Prostate gland (tissue), 2 donors: ENCODE results near the gene ZBTB26. TPM values are rescaled to one million over a fixed set of nuclear protein-coding genes. Genes with fewer than 3 reads are reported as not detected.

ENCODE experiments used
- DNase-seq: peaks from one replicate; pipeline ENCODE4 v3.0.0-alpha.2; 2019; ENCODE audit warnings: low spot score
- H3K27ac ChIP-seq, 2 donors: fragments of 200-600 bp; sonication (generic); 2 replicates each; pipeline ENCODE4 v1.5.1; 2017 to 2019
- H3K27me3 ChIP-seq: fragments of 200-600 bp; sonication (generic); replicated peaks from 2 replicates; pipeline ENCODE4 v1.5.1; 2019; ENCODE audit not compliant: insufficient read depth
- H3K36me3 ChIP-seq, 2 donors: fragments of 200-600 bp; sonication (generic); 1 replicate in 1 of 2; 2 replicates in 1 of 2; pipeline versions ENCODE4 v1.5.1 to v1.8.1; 2017 to 2019
- H3K4me1 ChIP-seq: fragments of 200-600 bp; sonication (generic); replicated peaks from 2 replicates; pipeline ENCODE4 v1.5.1; 2019
- H3K4me3 ChIP-seq, 2 donors: fragments of 200-600 bp; sonication (generic); 2 replicates each; pipeline ENCODE4 v1.5.1; 2017 to 2019
- H3K9me3 ChIP-seq: fragments of 200-600 bp; sonication (generic); 2 replicates; pipeline ENCODE4 v1.5.1; 2017
- POLR2A ChIP-seq: fragments of 450-650 bp; IDR thresholded peaks from one replicate; pipeline ENCODE4 v1.6.1; 2016; ENCODE audit warnings: antibody characterized with exemption, mild to moderate bottlenecking
- POLR2AphosphoS5 ChIP-seq: sonication (generic); formaldehyde crosslinking; IDR thresholded peaks from one replicate; pipeline ENCODE4 v1.6.1; 2017; ENCODE audit warnings: antibody characterized with exemption
- WGBS: methylation state at CpG from one replicate; pipeline ENCODE4 v1.1.5; 2018; 5-methylcytosine and 5-hydroxymethylcytosine counted together
- intact Hi-C: fragments of 100-400 bp; cut with DNase I; formaldehyde crosslinking; loops from one replicate; pipeline ENCODE4 v1.14.2; 2022
- total RNA-seq, 2 donors: library from RNA; depleted of rRNA; stranded (reverse); fragments of >200 nt; gene quantifications; one replicate each; pipeline ENCODE4 v1.1.0, GENCODE V29; 2016
- TF ChIP-seq, protein P1 (sequence below), 4 experiments: fragments of 200-600 bp in 2 of 4; fragments of 450-650 bp in 2 of 4; sonication (generic) in 2 of 4; IDR thresholded peaks; 1 replicate in 3 of 4; 2 replicates in 1 of 4; pipeline ENCODE4 v1.5.1; 2016 to 2019; ENCODE audit warnings: antibody characterized with exemption in 4 of 4, mild to moderate bottlenecking in 2 of 4, moderate library complexity in 2 of 4

The ZBTB26 gene, protein sequence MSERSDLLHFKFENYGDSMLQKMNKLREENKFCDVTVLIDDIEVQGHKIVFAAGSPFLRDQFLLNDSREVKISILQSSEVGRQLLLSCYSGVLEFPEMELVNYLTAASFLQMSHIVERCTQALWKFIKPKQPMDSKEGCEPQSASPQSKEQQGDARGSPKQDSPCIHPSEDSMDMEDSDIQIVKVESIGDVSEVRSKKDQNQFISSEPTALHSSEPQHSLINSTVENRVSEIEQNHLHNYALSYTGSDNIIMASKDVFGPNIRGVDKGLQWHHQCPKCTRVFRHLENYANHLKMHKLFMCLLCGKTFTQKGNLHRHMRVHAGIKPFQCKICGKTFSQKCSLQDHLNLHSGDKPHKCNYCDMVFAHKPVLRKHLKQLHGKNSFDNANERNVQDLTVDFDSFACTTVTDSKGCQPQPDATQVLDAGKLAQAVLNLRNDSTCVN
- 10 to 100 TPM in 1 of 2 donors, 1 to 10 TPM in 1; 5.6 to 10.5 TPM for total RNA-seq

GRCh38 chr9:122931226-122932121 lies at the start of gene ZBTB26:
Gene ZBTB26 (minus strand): TSS chr9:122931512. CDS start chr9:122919934, 11,578 bp downstream.
- DNase-seq: peak; percentile 93
- TF ChIP-seq, protein P1, sequence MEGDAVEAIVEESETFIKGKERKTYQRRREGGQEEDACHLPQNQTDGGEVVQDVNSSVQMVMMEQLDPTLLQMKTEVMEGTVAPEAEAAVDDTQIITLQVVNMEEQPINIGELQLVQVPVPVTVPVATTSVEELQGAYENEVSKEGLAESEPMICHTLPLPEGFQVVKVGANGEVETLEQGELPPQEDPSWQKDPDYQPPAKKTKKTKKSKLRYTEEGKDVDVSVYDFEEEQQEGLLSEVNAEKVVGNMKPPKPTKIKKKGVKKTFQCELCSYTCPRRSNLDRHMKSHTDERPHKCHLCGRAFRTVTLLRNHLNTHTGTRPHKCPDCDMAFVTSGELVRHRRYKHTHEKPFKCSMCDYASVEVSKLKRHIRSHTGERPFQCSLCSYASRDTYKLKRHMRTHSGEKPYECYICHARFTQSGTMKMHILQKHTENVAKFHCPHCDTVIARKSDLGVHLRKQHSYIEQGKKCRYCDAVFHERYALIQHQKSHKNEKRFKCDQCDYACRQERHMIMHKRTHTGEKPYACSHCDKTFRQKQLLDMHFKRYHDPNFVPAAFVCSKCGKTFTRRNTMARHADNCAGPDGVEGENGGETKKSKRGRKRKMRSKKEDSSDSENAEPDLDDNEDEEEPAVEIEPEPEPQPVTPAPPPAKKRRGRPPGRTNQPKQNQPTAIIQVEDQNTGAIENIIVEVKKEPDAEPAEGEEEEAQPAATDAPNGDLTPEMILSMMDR (IDR thresholded peaks at IDR 0.05): no peak
- TF ChIP-seq POLR2AphosphoS5: peak; percentile 93
- peak; percentile 57 for TF ChIP-seq POLR2A
- Histone ChIP-seq H3K4me1 (peaks cover 2% of the 10 kb centered on the region), H3K4me3 (peak within 1 kb of the TSS; percentile 55 to 77), H3K36me3 (no peaks in the 10 kb centered on the region), H3K27ac (peak within 1 kb of the TSS; percentile 70 to 82), H3K9me3 (no peaks in the 10 kb centered on the region), H3K27me3 (no peaks in the 10 kb centered on the region)
- WGBS: under 1% methylated on average over 51 of the region's 51 CpGs
- intact Hi-C loops: no loop called here

- Histone ChIP-seq H3K4me1 (no peaks in the 10 kb centered on the region), H3K27ac (no peak overlapping the region), H3K4me3 (no peak overlapping the region), H3K9me3 (no peaks in the 10 kb centered on the region), H3K27me3 (no peaks in the 10 kb centered on the region), H3K36me3 (no peaks in the 10 kb centered on the region)
- intact Hi-C loops: loop anchor here (10.0 kb wide), 1 partner anchor 514 kb away; no protein-coding TSS in a partner anchor
- DNase-seq: no peak
- TF ChIP-seq, protein P1 (IDR thresholded peaks at IDR 0.05): no peak
- no peak for TF ChIP-seq POLR2AphosphoS5
- no peak for TF ChIP-seq POLR2A
- 68% methylated on average over 2 of the region's 2 CpGs for WGBS
Observed at GRCh38 chr9:122978601-122979000, 47.3 kb upstream of the ZBTB26 start.

- intact Hi-C loops: loop anchor here (10.0 kb wide), 1 partner anchor 510 kb away; no protein-coding TSS in a partner anchor
- Histone ChIP-seq H3K27me3 (no peaks in the 10 kb centered on the region), H3K4me3 (no peak overlapping the region), H3K9me3 (no peaks in the 10 kb centered on the region), H3K36me3 (no peaks in the 10 kb centered on the region), H3K27ac (peak overlapping the region; percentile 19 to 28), H3K4me1 (no peaks in the 10 kb centered on the region)
- TF ChIP-seq, protein P1 (IDR thresholded peaks at IDR 0.05): no peak
- TF ChIP-seq POLR2AphosphoS5: peak; percentile 29
- no peak for TF ChIP-seq POLR2A
- DNase-seq: no peak
- WGBS: 45% methylated on average over 2 of the region's 2 CpGs
Observed at GRCh38 chr9:122975196-122975595, 43.9 kb upstream of the ZBTB26 start.

GRCh38 chr9:122961139-122961538 lies 29.8 kb upstream of the ZBTB26 start:
- Histone ChIP-seq H3K27ac (no peak overlapping the region), H3K36me3 (no peaks in the 10 kb centered on the region), H3K4me3 (no peak overlapping the region), H3K27me3 (no peaks in the 10 kb centered on the region), H3K9me3 (no peaks in the 10 kb centered on the region), H3K4me1 (no peaks in the 10 kb centered on the region)
- TF ChIP-seq POLR2AphosphoS5 (no peak), POLR2A (no peak)
- TF ChIP-seq, protein P1 (IDR thresholded peaks at IDR 0.05): no peak
- no peak for DNase-seq
- intact Hi-C loops: no loop called here
- WGBS: 71% methylated on average over 1 of the region's 1 CpG
